Endodermal cell (in vitro differentiated cells): ENCODE results near the gene SLC51A. TPM values are rescaled to one million over a fixed set of nuclear protein-coding genes. Genes with fewer than 3 reads are reported as not detected.

Experiments used
- DNase-seq: peaks from one replicate; pipeline ENCODE4 v3.0.0-alpha.2; 2017
- H3K27ac ChIP-seq: 2 replicates; pipeline ENCODE4 v1.5.1; 2013; ENCODE audit warnings: mild to moderate bottlenecking, low read depth, low read length, moderate library complexity
- H3K27me3 ChIP-seq: 2 replicates; pipeline ENCODE4 v1.6.1; 2013; ENCODE audit warnings: mild to moderate bottlenecking, low read length, moderate library complexity; ENCODE audit not compliant: insufficient read depth, control insufficient read depth, poor library complexity, severe bottlenecking
- H3K36me3 ChIP-seq: 2 replicates; pipeline ENCODE4 v1.7.0; 2013; ENCODE audit warnings: mild to moderate bottlenecking, low read length, moderate library complexity; ENCODE audit not compliant: control insufficient read depth, insufficient read depth
- H3K4me1 ChIP-seq: one replicate; pipeline ENCODE4 v1.7.0; 2013; ENCODE audit warnings: low read length; ENCODE audit not compliant: control insufficient read depth, insufficient read depth
- H3K4me3 ChIP-seq: 2 replicates; pipeline ENCODE4 v1.5.1; 2013; ENCODE audit warnings: mild to moderate bottlenecking, low read length, moderate library complexity
- H3K9ac ChIP-seq: 2 replicates; pipeline ENCODE4 v1.6.1; 2013; ENCODE audit warnings: mild to moderate bottlenecking, low read length, moderate library complexity; ENCODE audit not compliant: poor library complexity, severe bottlenecking; ENCODE audit errors: extremely low read depth
- H3K9me3 ChIP-seq: 2 replicates; pipeline ENCODE4 v1.6.1; 2013; ENCODE audit warnings: mild to moderate bottlenecking, low read length, moderate library complexity; ENCODE audit not compliant: control insufficient read depth
- H3K27ac Mint-ChIP-seq: 2 replicates; pipeline ENCODE4 v1.8.0; 2020; ENCODE audit warnings: mixed read lengths
- H3K27me3 Mint-ChIP-seq: 2 replicates; pipeline ENCODE4 v1.8.0; 2021; ENCODE audit warnings: mild to moderate bottlenecking, mixed read lengths; ENCODE audit not compliant: insufficient read depth
- H3K36me3 Mint-ChIP-seq: 2 replicates; pipeline ENCODE4 v1.8.0; 2020; ENCODE audit warnings: low read depth, mixed read lengths
- H3K4me1 Mint-ChIP-seq: 2 replicates; pipeline ENCODE4 v1.8.0; 2020; ENCODE audit warnings: mixed read lengths
- H3K4me3 Mint-ChIP-seq: 2 replicates; pipeline ENCODE4 v1.8.0; 2020; ENCODE audit warnings: mild to moderate bottlenecking, moderate library complexity, mixed read lengths
- H3K9me3 Mint-ChIP-seq: 2 replicates; pipeline ENCODE4 v1.8.0; 2020; ENCODE audit warnings: mild to moderate bottlenecking, mixed read lengths
- whole genome bisulfite sequencing, 2 experiments: methylation state at CpG; one replicate each; pipeline versions ENCODE4 v1.1.5 to v1.1.7; 2013; ENCODE audit warnings: missing lambda C conversion rate in 2 of 2, mixed read lengths in 1 of 2; ENCODE audit not compliant: insufficient coverage in 1 of 2, insufficient read length in 1 of 2; 5-methylcytosine and 5-hydroxymethylcytosine counted together
- total RNA-seq, 2 donors: library from RNA; stranded (reverse); fragmentation: NEBNext Ultra II Directional in 1 of 2; extraction: Animal tissue kit (Norgen Biotek cat#: 25700) in 1 of 2; gene quantifications; 2 replicates in 1 of 2; 3 replicates in 1 of 2; pipeline ENCODE4 v1.2.1, GENCODE V29; 2021
- TF ChIP-seq, protein P1 (sequence below): fragments of 200-600 bp; sonication (generic); conservative IDR thresholded peaks from 2 replicates; pipeline ENCODE4 v1.5.0; 2021; ENCODE audit warnings: antibody characterized with exemption, mild to moderate bottlenecking

Gene SLC51A
- total RNA-seq, 2 donors from 2014 or later: 1.9 to 2.0 TPM

DNA sequence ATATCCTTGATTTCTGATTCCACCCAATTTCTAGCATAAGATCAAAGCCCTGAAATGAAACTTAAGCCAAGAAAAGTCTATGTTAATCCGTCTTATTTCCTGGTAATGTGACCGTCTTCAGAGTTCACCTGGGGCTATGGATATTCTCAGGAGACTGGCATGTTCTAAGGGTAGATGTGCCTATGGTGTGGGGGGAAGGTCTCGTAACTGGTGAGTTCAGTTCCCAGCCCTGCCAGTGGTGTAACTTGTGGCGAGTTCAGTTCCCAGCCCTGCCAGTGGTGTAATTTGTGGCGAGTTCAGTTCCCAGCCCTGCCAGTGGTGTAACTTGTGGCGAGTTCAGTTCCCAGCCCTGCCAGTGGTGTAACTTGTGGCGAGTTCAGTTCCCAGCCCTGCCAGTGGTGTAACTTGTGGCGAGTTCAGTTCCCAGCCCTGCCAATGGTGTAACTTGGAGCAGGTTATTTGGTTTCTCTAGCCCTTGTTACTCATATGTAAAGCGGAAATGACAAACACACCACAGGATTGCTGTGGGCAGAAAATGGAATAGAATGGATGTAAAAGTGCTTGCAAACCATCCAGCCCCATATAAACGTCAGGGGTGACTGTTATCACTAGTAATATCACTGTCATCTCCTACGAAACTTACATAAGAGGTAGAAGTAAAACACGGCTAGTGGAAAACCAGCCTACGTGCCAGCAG, 30.4 kb downstream of the SLC51A start:
- peaks cover 6% of the 10 kb centered on the region for H3K9me3 ChIP-seq
- no peak overlapping the region for H3K27ac ChIP-seq
- peaks cover 19% of the 10 kb centered on the region for H3K9me3 Mint-ChIP-seq
- TF ChIP-seq, protein P1, sequence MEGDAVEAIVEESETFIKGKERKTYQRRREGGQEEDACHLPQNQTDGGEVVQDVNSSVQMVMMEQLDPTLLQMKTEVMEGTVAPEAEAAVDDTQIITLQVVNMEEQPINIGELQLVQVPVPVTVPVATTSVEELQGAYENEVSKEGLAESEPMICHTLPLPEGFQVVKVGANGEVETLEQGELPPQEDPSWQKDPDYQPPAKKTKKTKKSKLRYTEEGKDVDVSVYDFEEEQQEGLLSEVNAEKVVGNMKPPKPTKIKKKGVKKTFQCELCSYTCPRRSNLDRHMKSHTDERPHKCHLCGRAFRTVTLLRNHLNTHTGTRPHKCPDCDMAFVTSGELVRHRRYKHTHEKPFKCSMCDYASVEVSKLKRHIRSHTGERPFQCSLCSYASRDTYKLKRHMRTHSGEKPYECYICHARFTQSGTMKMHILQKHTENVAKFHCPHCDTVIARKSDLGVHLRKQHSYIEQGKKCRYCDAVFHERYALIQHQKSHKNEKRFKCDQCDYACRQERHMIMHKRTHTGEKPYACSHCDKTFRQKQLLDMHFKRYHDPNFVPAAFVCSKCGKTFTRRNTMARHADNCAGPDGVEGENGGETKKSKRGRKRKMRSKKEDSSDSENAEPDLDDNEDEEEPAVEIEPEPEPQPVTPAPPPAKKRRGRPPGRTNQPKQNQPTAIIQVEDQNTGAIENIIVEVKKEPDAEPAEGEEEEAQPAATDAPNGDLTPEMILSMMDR: no peak
- H3K27ac Mint-ChIP-seq: no peak overlapping the region
- H3K4me1 ChIP-seq: no peaks in the 10 kb centered on the region
- 95 to 96% methylated on average over 7 to 13 of the region's 13 CpGs for WGBS, 2 experiments
- H3K27me3 Mint-ChIP-seq: no peaks in the 10 kb centered on the region
- H3K36me3 Mint-ChIP-seq: peaks cover 55% of the 10 kb centered on the region
- H3K9ac ChIP-seq: no peak overlapping the region
- no peak overlapping the region for H3K4me3 Mint-ChIP-seq
- H3K36me3 ChIP-seq: peaks cover 55% of the 10 kb centered on the region
- no peaks in the 10 kb centered on the region for H3K4me1 Mint-ChIP-seq
- H3K27me3 ChIP-seq: no peaks in the 10 kb centered on the region
- no peak overlapping the region for H3K4me3 ChIP-seq
- DNase-seq: no peak

GRCh38 chr3:196251918-196252317, 35.6 kb downstream of the SLC51A start:
- 93 to 96% methylated on average over 7 to 16 of the region's 16 CpGs for WGBS, 2 experiments
- H3K27me3 ChIP-seq: no peaks in the 10 kb centered on the region
- H3K36me3 Mint-ChIP-seq: peaks cover 30% of the 10 kb centered on the region
- no peak overlapping the region for H3K4me3 Mint-ChIP-seq
- H3K36me3 ChIP-seq: peaks cover 48% of the 10 kb centered on the region
- H3K27ac Mint-ChIP-seq: no peak overlapping the region
- no peak overlapping the region for H3K4me3 ChIP-seq
- no peaks in the 10 kb centered on the region for H3K4me1 Mint-ChIP-seq
- no peak for DNase-seq
- H3K4me1 ChIP-seq: no peaks in the 10 kb centered on the region
- no peaks in the 10 kb centered on the region for H3K9me3 ChIP-seq
- no peak overlapping the region for H3K27ac ChIP-seq
- H3K9ac ChIP-seq: no peak overlapping the region
- H3K27me3 Mint-ChIP-seq: no peaks in the 10 kb centered on the region
- H3K9me3 Mint-ChIP-seq: no peaks in the 10 kb centered on the region
- TF ChIP-seq, protein P1: no peak

GRCh38 chr3:196254376-196255283, 38.3 kb downstream of the SLC51A start:
- Histone ChIP-seq H3K27ac (no peak overlapping the region), H3K27me3 (no peaks in the 10 kb centered on the region), H3K9ac (no peak overlapping the region), H3K9me3 (no peaks in the 10 kb centered on the region), H3K4me1 (no peaks in the 10 kb centered on the region), H3K36me3 (peaks cover 45% of the 10 kb centered on the region), H3K4me3 (no peak overlapping the region)
- H3K9me3 Mint-ChIP-seq: no peaks in the 10 kb centered on the region
- DNase-seq: no peak
- no peak overlapping the region for H3K4me3 Mint-ChIP-seq
- H3K4me1 Mint-ChIP-seq: no peaks in the 10 kb centered on the region
- no peaks in the 10 kb centered on the region for H3K27me3 Mint-ChIP-seq
- WGBS, 2 experiments: 93 to 100% methylated on average over 2 to 5 of the region's 5 CpGs
- TF ChIP-seq, protein P1: no peak
- H3K27ac Mint-ChIP-seq: no peak overlapping the region
- peaks cover 23% of the 10 kb centered on the region for H3K36me3 Mint-ChIP-seq
